ENCODE measurements around the gene TCF12. TPM values are rescaled to one million over a fixed set of nuclear protein-coding genes. Genes with fewer than 3 reads are reported as not detected.

The TCF12 gene
- total RNA-seq, 1 donor from 2014 or later: 78.6 TPM

DNA sequence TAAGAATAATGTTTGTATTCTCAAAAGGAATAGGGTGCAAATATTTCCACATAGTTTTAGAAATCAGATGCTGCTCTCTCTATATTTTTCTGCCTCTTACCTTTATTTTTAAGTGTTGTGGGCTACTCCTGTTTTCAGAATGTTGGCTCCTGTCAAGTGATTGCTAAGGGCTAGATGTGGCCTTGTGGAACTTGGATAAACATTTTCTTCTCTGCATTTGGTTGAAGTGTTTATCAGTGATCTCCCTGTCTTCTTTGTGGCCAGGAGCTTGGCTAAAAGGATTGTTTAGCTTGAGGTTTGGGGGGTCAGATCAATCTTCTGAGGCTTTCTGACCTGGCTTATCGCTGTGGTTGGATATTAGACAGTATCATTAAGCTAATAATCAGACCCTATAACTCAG is 112.6 kb downstream of the TCF12 start:
- Mint-ChIP-seq H3K4me1 (peaks cover 4% of the 10 kb centered on the region), H3K27ac (no peak overlapping the region), H3K4me3 (no peak overlapping the region), H3K9me3 (no peaks in the 10 kb centered on the region), H3K36me3 (ENCODE audit: low read depth) (no peaks in the 10 kb centered on the region), H3K27me3 (no peaks in the 10 kb centered on the region)
- no peak for DNase-seq
- intact Hi-C loops (cut with micrococcal nuclease): no loop called here

DNA sequence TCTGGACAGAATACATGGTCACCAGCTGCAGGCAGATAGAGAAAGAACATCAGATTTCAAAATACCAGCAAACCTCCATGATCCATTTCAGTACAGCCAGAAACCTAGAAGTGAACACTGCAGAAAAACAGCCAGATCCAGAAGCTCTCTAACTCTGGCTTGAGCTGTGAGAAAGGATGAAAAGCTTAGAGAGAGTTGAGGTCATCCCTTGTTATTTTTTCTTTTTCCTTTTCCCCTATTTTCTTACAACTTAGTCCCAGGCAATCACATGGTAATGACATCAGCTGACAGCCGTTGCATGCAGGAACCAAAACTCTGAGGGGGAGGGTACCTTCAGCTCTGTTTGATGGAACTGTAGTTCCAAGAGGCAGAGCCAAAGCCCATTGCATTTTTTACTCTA is 113.2 kb downstream of the TCF12 start:
- no peak for DNase-seq
- no peaks in the 10 kb centered on the region for H3K27me3 Mint-ChIP-seq
- H3K36me3 Mint-ChIP-seq (ENCODE audit: low read depth): no peaks in the 10 kb centered on the region
- no peak overlapping the region for H3K4me3 Mint-ChIP-seq
- H3K27ac Mint-ChIP-seq: no peak overlapping the region
- H3K9me3 Mint-ChIP-seq: no peaks in the 10 kb centered on the region
- intact Hi-C loops (cut with micrococcal nuclease): no loop called here
- H3K4me1 Mint-ChIP-seq: peaks cover 5% of the 10 kb centered on the region

DNA sequence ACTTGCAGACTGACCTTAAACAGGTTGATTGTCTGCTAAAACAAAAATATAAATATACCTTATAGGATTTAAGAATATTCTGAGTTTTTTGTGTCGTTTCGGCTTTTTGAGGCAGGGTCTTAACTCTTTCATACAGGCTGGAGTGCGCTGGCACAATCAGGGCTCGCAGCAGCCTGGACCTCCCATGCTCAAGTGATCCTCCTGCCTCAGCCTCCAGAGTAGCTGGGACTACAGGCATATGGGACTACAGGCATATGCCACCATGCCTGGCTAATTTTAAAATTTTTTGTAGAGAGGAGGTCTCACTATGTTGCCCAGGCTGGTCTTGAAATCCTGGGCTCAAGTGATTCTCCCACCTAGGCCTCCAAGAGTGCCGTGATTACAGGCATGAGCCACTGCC is 113.9 kb downstream of the TCF12 start:
- intact Hi-C loops (cut with micrococcal nuclease): no loop called here
- DNase-seq: no peak
- H3K4me1 Mint-ChIP-seq: peaks cover 7% of the 10 kb centered on the region
- no peaks in the 10 kb centered on the region for H3K27me3 Mint-ChIP-seq
- no peak overlapping the region for H3K27ac Mint-ChIP-seq
- H3K4me3 Mint-ChIP-seq: no peak overlapping the region
- H3K9me3 Mint-ChIP-seq: no peaks in the 10 kb centered on the region
- H3K36me3 Mint-ChIP-seq (ENCODE audit: low read depth): peaks cover 2% of the 10 kb centered on the region

DNA sequence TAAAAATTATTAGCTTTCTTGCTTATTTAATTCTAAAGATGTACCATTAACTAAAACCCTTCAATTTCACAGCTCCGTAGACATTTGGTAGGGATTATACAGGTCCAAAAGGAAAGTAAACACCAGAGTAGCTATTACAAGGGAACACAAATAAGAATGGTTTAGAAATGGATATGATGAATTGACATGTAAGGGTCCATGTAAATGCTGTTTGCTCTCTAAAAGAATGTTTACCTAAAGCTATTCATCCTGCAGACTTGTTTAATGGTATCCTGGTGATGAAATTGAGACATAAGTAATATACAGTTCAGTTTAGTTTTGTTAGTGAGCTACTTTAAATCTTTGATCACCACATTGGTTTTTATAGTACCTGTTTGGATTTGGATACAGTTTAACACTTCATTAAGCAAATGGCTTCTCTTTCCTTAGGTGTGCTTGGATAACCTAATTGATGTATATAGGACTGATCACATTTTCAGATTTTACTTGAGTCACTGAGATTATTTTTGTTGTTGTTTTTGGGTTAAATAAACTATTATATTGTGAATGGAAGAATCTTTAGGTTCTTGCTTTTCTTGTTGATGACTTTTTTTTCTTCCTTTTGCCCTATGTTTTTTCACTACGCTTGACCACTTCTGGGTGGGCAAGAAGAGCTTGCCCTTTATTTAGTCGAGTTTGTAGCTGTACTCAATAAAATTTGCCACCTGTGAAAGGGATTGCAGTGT is 115.4 kb downstream of the TCF12 start:
- no peak for DNase-seq
- no peaks in the 10 kb centered on the region for H3K27me3 Mint-ChIP-seq
- H3K27ac Mint-ChIP-seq: no peak overlapping the region
- H3K4me1 Mint-ChIP-seq: peaks cover 13% of the 10 kb centered on the region
- H3K9me3 Mint-ChIP-seq: no peaks in the 10 kb centered on the region
- H3K4me3 Mint-ChIP-seq: no peak overlapping the region
- intact Hi-C loops (cut with micrococcal nuclease): no loop called here
- peaks cover 2% of the 10 kb centered on the region for H3K36me3 Mint-ChIP-seq (ENCODE audit: low read depth)

DNA sequence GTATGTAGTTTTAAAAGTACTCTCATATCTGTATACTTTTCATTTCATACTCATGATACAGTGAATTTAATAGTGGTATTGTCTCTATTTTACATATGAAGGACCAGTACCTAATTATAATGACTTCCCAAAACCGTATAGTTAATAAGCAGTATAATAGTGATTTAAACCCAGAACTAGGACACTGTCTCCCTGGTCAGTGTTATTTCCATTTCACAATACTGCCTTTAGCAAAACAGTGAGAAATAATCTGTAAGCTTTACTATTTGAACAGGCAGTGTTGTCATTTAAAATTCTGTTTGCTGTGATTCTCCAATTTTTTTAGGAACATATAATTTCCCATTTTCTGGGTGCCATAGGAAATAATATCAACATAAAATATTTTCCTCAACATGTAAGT is 116.2 kb downstream of the TCF12 start:
- Mint-ChIP-seq H3K27me3 (no peaks in the 10 kb centered on the region), H3K27ac (no peak overlapping the region), H3K4me1 (peaks cover 13% of the 10 kb centered on the region), H3K36me3 (ENCODE audit: low read depth) (peaks cover 2% of the 10 kb centered on the region), H3K4me3 (no peak overlapping the region), H3K9me3 (no peaks in the 10 kb centered on the region)
- intact Hi-C loops (cut with micrococcal nuclease): no loop called here
- DNase-seq: no peak

DNA sequence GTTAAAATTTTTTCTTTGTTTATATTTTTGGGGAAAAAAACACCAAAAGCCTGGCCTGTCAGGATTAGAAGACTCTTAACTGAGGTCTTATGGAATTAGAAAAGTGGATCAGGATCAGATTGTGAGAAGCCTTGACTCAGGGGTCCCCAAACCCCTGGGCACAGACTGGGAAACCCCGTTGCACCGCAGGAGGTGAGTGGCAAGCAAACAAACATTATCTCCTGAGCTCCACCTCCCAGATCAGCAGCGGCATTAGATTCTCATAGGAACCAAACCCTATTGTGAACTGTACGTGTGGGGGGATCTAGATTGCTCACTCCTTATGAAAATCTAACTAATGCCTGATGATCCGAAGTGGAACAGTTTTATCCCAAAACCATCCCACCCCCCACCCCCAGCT is 117.2 kb downstream of the TCF12 start:
- H3K4me1 Mint-ChIP-seq: peaks cover 13% of the 10 kb centered on the region
- no peak overlapping the region for H3K4me3 Mint-ChIP-seq
- no peaks in the 10 kb centered on the region for H3K27me3 Mint-ChIP-seq
- no peak overlapping the region for H3K27ac Mint-ChIP-seq
- H3K9me3 Mint-ChIP-seq: no peaks in the 10 kb centered on the region
- no peak for DNase-seq
- intact Hi-C loops (cut with micrococcal nuclease): no loop called here
- peaks cover 2% of the 10 kb centered on the region for H3K36me3 Mint-ChIP-seq (ENCODE audit: low read depth)

DNA sequence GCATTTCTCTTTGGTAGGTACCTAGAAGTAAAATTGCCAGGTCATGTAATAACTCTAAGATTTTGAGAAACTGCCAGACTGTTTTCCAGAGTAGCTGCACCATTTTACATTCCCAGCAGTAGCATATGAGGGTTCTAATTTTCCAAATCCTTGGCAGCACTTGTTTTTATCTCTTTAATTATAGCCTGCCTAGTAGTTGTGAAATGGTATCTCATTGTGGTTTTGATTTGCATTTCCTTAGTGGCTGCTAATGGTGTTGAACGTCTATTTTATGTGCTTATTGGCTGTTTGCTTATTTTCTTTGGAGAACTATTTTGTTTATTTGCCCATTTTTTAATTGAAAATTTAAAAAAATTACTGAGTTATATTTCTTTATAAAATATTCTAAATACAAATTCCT is 117.9 kb downstream of the TCF12 start:
- H3K27ac Mint-ChIP-seq: no peak overlapping the region
- H3K36me3 Mint-ChIP-seq (ENCODE audit: low read depth): peaks cover 2% of the 10 kb centered on the region
- peaks cover 11% of the 10 kb centered on the region for H3K4me1 Mint-ChIP-seq
- intact Hi-C loops (cut with micrococcal nuclease): no loop called here
- H3K9me3 Mint-ChIP-seq: no peaks in the 10 kb centered on the region
- no peaks in the 10 kb centered on the region for H3K27me3 Mint-ChIP-seq
- H3K4me3 Mint-ChIP-seq: no peak overlapping the region
- no peak for DNase-seq

DNA sequence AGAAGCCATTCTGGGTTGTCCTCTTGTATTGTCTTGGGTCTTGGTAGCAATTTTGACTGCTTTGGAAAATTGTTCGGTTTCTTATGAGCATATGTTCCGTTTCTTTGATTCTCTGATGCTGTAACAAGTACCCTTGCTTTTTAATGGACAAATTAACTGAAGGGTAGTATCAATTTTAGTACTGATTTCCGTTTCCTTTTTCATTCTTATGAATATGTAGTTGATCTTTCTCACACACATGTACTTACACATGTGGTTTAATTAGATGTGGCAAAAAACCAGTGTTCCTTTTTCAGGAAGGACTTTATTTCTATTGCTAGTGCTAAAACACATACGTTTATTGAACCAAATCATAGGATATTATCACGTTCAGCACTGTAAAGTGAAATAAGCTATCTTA is 119.1 kb downstream of the TCF12 start:
- no peak overlapping the region for H3K4me3 Mint-ChIP-seq
- H3K36me3 Mint-ChIP-seq (ENCODE audit: low read depth): peaks cover 2% of the 10 kb centered on the region
- no peak for DNase-seq
- intact Hi-C loops (cut with micrococcal nuclease): no loop called here
- H3K27me3 Mint-ChIP-seq: no peaks in the 10 kb centered on the region
- peaks cover 12% of the 10 kb centered on the region for H3K4me1 Mint-ChIP-seq
- H3K9me3 Mint-ChIP-seq: no peaks in the 10 kb centered on the region
- H3K27ac Mint-ChIP-seq: no peak overlapping the region

DNA sequence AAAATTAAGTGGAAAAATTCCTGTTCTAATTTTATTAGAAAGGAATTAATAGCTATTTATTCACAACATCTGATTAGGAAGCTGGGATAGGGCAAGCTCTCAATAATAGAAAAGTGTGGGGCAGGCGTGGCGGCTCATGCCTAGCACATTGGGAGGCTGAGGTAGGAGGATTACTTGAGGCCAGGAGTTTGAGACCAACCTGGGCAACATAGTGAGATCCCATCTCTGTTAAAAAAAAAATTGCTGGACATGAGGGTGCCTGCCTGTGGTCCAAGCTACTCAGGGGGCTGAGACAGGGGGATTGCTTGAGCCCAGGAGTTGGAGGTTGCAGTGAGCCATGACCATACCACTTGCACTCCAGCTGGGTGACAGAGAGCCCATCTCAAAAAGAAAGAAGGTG is 119.6 kb downstream of the TCF12 start:
- intact Hi-C loops (cut with micrococcal nuclease): no loop called here
- H3K27me3 Mint-ChIP-seq: no peaks in the 10 kb centered on the region
- peaks cover 12% of the 10 kb centered on the region for H3K4me1 Mint-ChIP-seq
- H3K27ac Mint-ChIP-seq: no peak overlapping the region
- H3K4me3 Mint-ChIP-seq: no peak overlapping the region
- no peaks in the 10 kb centered on the region for H3K9me3 Mint-ChIP-seq
- H3K36me3 Mint-ChIP-seq (ENCODE audit: low read depth): peaks cover 2% of the 10 kb centered on the region
- no peak for DNase-seq

DNA sequence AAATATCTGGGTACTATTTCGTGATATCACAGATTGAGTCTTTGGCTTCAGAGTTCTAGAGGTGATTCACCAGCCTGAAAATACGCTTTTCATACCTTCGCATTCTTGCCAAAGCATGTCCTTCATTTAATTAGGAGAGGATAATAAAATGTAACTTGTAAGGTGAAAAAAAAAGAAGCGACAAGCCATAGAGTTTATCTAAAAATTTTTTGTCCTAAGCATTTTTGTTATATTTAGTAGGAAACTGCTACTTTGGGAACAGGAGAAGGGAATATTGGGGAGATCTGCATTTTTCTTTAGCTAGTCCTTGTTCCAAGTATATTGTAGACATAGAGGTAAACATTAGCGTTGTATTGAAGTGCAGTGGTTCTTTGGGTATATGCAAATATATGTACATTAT is 120.1 kb downstream of the TCF12 start:
- peaks cover 12% of the 10 kb centered on the region for H3K4me1 Mint-ChIP-seq

DNA sequence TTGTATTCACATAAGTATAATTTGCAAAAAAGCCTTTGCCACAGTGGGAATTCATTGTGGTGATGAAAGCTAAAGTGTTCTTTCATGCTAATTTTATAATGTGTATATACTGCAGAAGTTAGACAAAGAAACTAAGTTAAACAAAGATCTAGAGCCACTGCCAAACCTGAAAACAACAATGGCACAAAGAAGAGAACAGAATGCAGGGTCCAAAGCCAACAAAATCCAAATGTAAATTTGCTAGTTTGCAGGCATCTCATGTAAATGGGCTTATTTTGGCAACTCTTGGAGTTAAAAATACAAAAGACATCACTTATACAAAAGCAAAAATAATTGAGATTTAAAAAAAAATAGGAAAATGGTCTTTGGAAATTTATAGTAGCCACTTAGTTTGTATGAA is 123.0 kb downstream of the TCF12 start:
- Mint-ChIP-seq H3K4me3 (no peak overlapping the region), H3K9me3 (no peaks in the 10 kb centered on the region), H3K27ac (no peak overlapping the region), H3K4me1 (peaks cover 14% of the 10 kb centered on the region), H3K36me3 (ENCODE audit: low read depth) (peaks cover 3% of the 10 kb centered on the region), H3K27me3 (no peaks in the 10 kb centered on the region)
- intact Hi-C loops (cut with micrococcal nuclease): no loop called here
- no peak for DNase-seq

More for the DNA sequence above, 120.1 kb downstream of the TCF12 start:
- no peak overlapping the region for H3K4me3 Mint-ChIP-seq
- no peaks in the 10 kb centered on the region for H3K27me3 Mint-ChIP-seq
- H3K9me3 Mint-ChIP-seq: no peaks in the 10 kb centered on the region
- H3K27ac Mint-ChIP-seq: no peak overlapping the region
- DNase-seq: no peak
- peaks cover 2% of the 10 kb centered on the region for H3K36me3 Mint-ChIP-seq (ENCODE audit: low read depth)
- intact Hi-C loops (cut with micrococcal nuclease): no loop called here

DNA sequence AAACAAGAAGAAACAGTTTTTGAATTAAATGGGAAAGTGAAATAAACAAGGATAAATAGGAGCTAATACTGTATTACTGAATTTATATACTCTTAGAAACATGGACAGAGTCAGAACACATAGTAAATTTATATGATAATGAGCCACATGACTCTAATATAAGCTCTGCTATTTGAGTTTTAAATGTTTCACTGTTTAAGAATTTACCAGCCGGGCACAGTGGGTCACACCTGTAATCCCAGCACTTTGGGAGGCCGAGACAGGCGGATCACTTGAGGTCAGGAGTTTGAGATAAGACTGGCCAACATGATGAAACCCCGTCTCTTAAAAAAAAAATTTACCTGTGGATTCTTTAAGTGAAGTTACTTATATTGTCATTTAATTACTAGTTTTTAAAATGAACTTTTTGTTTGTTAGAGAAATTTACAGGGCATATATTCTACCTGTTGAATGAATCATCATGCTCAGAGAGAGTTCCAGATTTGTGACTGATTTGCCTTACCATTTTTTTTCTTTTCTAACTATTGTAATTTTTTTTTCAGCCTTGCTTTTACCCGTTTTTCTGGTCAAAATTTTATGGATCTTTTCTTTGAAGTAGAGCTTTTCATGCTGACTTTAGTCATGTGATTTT is 125.7 kb downstream of the TCF12 start:
- intact Hi-C loops (cut with micrococcal nuclease): no loop called here
- Mint-ChIP-seq H3K27me3 (no peaks in the 10 kb centered on the region), H3K9me3 (peaks cover under 1% of the 10 kb centered on the region), H3K4me3 (no peak overlapping the region), H3K4me1 (peaks cover 7% of the 10 kb centered on the region), H3K36me3 (ENCODE audit: low read depth) (peaks cover 6% of the 10 kb centered on the region), H3K27ac (no peak overlapping the region)
- no peak for DNase-seq

DNA sequence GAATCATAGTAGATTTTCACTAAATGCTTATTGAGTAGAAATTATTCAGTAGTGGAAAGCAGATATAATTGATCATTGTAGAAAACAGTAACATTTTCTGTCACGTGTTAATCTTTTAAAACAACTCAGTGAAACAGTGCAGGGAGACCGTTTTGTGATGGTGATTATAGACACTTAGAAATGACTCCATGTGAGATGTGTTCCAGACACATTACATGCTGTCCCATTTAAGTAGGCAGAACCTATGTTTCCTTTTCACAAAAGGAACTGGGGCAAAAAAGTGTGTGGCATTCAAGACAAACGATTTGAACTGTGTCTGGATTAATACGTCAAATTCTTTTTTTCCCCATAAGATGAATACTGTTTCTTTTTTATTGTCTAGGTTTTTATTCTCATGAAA is 126.5 kb downstream of the TCF12 start:
- Mint-ChIP-seq H3K27me3 (no peaks in the 10 kb centered on the region), H3K9me3 (peaks cover 3% of the 10 kb centered on the region), H3K4me1 (peaks cover 8% of the 10 kb centered on the region), H3K27ac (no peak overlapping the region), H3K4me3 (no peak overlapping the region), H3K36me3 (ENCODE audit: low read depth) (peaks cover 6% of the 10 kb centered on the region)
- DNase-seq: no peak
- intact Hi-C loops (cut with micrococcal nuclease): no loop called here

DNA sequence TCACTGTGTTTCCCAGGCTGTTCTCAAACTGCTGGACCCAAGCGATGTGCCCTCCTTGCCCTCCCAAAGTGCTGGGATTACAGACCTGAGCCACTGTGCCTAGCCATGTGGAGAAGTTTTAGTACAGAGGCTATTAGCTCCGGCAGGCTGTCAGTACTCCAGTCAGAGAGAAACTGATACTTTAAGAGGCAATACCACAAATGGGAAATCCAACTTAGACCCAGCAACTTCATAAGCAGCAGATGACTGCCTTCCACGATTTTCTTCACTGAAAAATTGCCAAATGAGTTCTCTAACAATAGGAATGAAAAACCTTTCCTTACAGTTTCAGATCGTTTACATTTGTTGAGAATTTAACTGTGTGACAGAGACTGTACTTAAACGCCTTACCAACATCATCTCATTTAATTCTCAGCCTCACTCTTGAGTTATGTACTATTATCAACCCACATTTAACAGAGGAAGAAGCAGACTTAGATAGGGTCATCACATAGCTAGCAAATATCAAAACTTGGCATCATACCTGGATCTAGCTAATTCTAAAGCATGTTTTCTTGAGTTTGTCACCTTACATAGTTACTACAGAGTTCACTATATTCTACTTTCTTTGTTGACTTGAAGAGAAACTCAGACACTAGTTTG is 127.4 kb downstream of the TCF12 start:
- Mint-ChIP-seq H3K36me3 (ENCODE audit: low read depth) (peaks cover 6% of the 10 kb centered on the region), H3K27ac (no peak overlapping the region), H3K9me3 (peaks cover 3% of the 10 kb centered on the region), H3K4me3 (no peak overlapping the region), H3K4me1 (peaks cover 8% of the 10 kb centered on the region), H3K27me3 (no peaks in the 10 kb centered on the region)
- DNase-seq: no peak
- intact Hi-C loops (cut with micrococcal nuclease): no loop called here

Data from activated CD4-positive, alpha-beta T cell treated with anti-CD3 and anti-CD28 coated beads, Interleukin-2, amount 10 ng/mL, durations not matched to agents 24 days and 14 days (primary cell).